ENCODE measurements around the gene ALPG. TPM values are rescaled to one million over a fixed set of nuclear protein-coding genes. Genes with fewer than 3 reads are reported as not detected.

Gene ALPG
- total and polyA plus RNA-seq, 2 of the 4 experiments (the other 2 are of a cell fraction), result not detected

GRCh38 chr2:232386490-232386739 lies 20.2 kb upstream of the ALPG start:
- intact Hi-C loops (cut with micrococcal nuclease) (loop anchor here (5.0 kb wide), 1 partner anchor 39 kb away; no protein-coding TSS in a partner anchor), in situ Hi-C loops (cut with MboI; ENCODE audit: low sequenced_read_pairs) (no loop called here), dilution Hi-C loops (cut with HindIII; ENCODE audit: low sequenced_read_pairs, unreplicated experiment) (no loop called here)
- H3K9me1 ChIP-seq (ENCODE audit: insufficient read depth, low read length), result no peaks in the 10 kb centered on the region
- H3K9me3 ChIP-seq (ENCODE audit: control insufficient read depth, insufficient read depth, low read length), result peaks cover 2% of the 10 kb centered on the region; the same call in 1 of the 2 replicates
- no peaks in the 10 kb centered on the region; the same call in 1 of the 2 replicates for H4K20me1 ChIP-seq (ENCODE audit: insufficient read depth, low read length)
- H3K18ac ChIP-seq (ENCODE audit: low read depth, low read length), result no peak overlapping the region
- H4K8ac ChIP-seq (ENCODE audit: low read depth in 2 of 2, low read length in 2 of 2), result no peak overlapping the region
- peaks cover 84% of the 10 kb centered on the region for H3K27me3 ChIP-seq (ENCODE audit: control insufficient read depth, insufficient read depth, low read length)
- H2BK5ac ChIP-seq (ENCODE audit: low read depth, low read length, poor library complexity, severe bottlenecking), result no peak overlapping the region
- H4K5ac ChIP-seq (ENCODE audit: low read depth, low read length), result no peak overlapping the region
- no peak overlapping the region for H3K23ac ChIP-seq (ENCODE audit: low read depth, low read length)
- no peak for TF ChIP-seq NFE2L2 (IDR thresholded peaks at IDR 0.05; ENCODE audit: low read depth, low read length)
- no peak for TF ChIP-seq RAD21 (IDR thresholded peaks at IDR 0.05; ENCODE audit: low read length)
- TF ChIP-seq CTCF (conservative IDR thresholded peaks at IDR 0.05; ENCODE audit: low read depth, low read length), result no peak
- TF ChIP-seq RFX5 (IDR thresholded peaks at IDR 0.05; ENCODE audit: low read depth, low read length), result no peak
- TF ChIP-seq BHLHE40 (IDR thresholded peaks at IDR 0.05; ENCODE audit: low read depth, low read length), result no peak
- no peak for TF ChIP-seq CHD1 (IDR thresholded peaks at IDR 0.05; ENCODE audit: low read depth, low read length)
- no peak for TF ChIP-seq SMC3 (IDR thresholded peaks at IDR 0.05; ENCODE audit: low read depth, low read length)
- TF ChIP-seq MAZ (IDR thresholded peaks at IDR 0.05; ENCODE audit: borderline replicate concordance, low read depth, low read length), result no peak
- no peak for TF ChIP-seq USF2 (IDR thresholded peaks at IDR 0.05; ENCODE audit: low read depth, low read length)
- TF ChIP-seq MXI1 (IDR thresholded peaks at IDR 0.05; ENCODE audit: borderline replicate concordance, low read depth, low read length), result no peak
- H3K4me1 ChIP-seq (ENCODE audit: control insufficient read depth, insufficient read depth, low read length), result peaks cover 3% of the 10 kb centered on the region; the same call in 1 of the 2 replicates
- H3K27ac ChIP-seq (ENCODE audit: insufficient read depth, low read length), result no peak overlapping the region
- no peak overlapping the region for H3K4me2 ChIP-seq (ENCODE audit: low read depth, low read length)
- H3K4me3 ChIP-seq (ENCODE audit: insufficient read depth, low read depth, low read length), result no peak overlapping the region
- no peak overlapping the region for H2BK20ac ChIP-seq (ENCODE audit: low read depth, low read length)
- H3K56ac ChIP-seq (ENCODE audit: extremely low read depth, insufficient read depth, low read length), result no peak overlapping the region
- H3K4ac ChIP-seq (ENCODE audit: low read depth, low read length), result no peak overlapping the region
- no peak overlapping the region for H3K9ac ChIP-seq (ENCODE audit: low read depth, low read length)
- H3K36me3 ChIP-seq (ENCODE audit: control insufficient read depth, insufficient read depth, low read length), result no peaks in the 10 kb centered on the region
- H2BK15ac ChIP-seq (ENCODE audit: low read depth, low read length), result no peak overlapping the region
- BruUV-seq (replicated peaks), result no TSS peak
- no peaks in the 10 kb centered on the region for H3K79me1 ChIP-seq (ENCODE audit: low read depth in 1 of 2, low read length in 2 of 2)
- H2BK120ac ChIP-seq (ENCODE audit: low read depth, low read length), result no peak overlapping the region
- 7% methylated on average over 11 of the region's 23 CpGs; no CpG with 5 or more reads in 1 of the 2 experiments for WGBS, 2 experiments (ENCODE audit: extremely low coverage in 2 of 2, insufficient read length in 1 of 2)
- H4K91ac ChIP-seq (ENCODE audit: insufficient read depth, low read depth, low read length), result no peak overlapping the region
- no peak overlapping the region for H2AK9ac ChIP-seq (replicated peaks; ENCODE audit: low read depth, low read length, poor library complexity)
- H3K14ac ChIP-seq (replicated peaks; ENCODE audit: low read depth, low read length), result no peak overlapping the region
- CTCF ChIA-PET, result interaction anchor here (0.6 to 1.2 kb wide), 3 partner anchors 10 to 26 kb away, joined by 3 to 9 read pairs (median 4); no protein-coding TSS in a partner anchor
- H2AK5ac ChIP-seq (ENCODE audit: low read depth, low read length), result no peak overlapping the region
- ATAC-seq (ENCODE audit: low read depth), result no peak
- POLR2A ChIA-PET (ENCODE audit: unreplicated experiment), result interaction anchor here (0.5 kb wide), 1 partner anchor 127 kb away, joined by 3 read pairs; no protein-coding TSS in a partner anchor
- H2AFZ ChIP-seq (replicated peaks; ENCODE audit: low read length, poor library complexity), result peak overlapping the region; percentile 76
- DNase-seq, result no peak
